Measurements from ENCODE around the gene PRSS57. TPM values are rescaled to one million over a fixed set of nuclear protein-coding genes. Genes with fewer than 3 reads are reported as not detected.

The PRSS57 gene
- total and polyA plus RNA-seq, 2 of the 8 experiments (the other 6 are each of a cell fraction or from before 2014, with no cell fraction given): not detected

DNA sequence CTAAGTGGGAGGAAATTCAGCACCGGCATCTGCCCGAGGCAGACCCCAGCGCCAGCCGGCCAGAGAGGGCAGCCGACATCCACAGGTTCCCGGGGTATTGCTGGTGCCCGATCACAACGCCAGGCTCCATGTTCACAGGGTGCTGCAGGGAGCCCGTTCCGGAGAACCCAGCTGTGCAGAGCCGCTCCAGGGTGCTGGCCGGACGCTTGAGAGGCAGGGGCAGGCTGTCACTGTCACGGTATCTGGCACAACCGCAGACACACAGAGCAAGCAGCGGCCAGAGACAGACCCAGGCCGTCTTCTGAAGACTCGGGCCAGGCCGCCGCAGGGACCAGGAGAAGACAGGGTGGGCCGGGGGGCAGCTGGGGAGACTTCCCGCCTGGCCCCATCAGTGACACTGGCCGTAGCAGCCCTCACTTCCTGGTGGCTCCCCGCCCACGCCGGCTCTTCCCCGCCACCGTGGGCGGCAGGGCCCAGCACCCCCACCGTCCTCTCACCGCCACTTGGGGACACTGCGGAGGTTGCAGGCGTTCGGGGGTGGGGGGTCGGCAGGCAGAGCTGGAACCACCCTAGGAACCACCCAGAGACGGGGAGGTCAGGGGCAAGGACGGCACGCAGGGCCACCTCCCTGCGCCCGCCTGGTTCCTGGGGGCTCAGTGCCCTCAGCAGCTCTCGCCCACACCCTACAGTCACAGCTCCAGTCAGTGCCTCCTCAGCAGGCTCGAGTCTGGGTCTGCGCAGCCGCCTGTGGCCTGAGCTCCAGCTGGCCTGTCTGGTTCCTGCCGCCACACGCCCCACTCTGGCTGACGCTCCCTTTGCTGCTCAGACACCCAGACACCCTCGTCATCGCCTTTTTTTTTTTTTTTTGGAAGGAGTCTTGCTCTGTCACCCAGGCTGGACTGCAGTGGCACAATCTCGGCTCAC is 36.1 kb downstream of the PRSS57 start (continued):
- TF ChIP-seq TAF7 (optimal IDR thresholded peaks at IDR 0.05; ENCODE audit: borderline replicate concordance, low read depth, low read length): no peak

Data from H1 (cell line).